Measurements from ENCODE around the gene CDCA7.
"Not testable (repeated sequence)": the region's sequence is repeated elsewhere in the genome, so short reads cannot be mapped to it uniquely, and the experiment has no call there.

The CDCA7 gene

GRCh38 chr2:173354582-173355131 lies at the start of gene CDCA7:
TSS of gene CDCA7 (plus strand) at chr2:173354872. CDS start at chr2:173354964, 92 bp downstream.
- TF ChIP-seq, protein P1, sequence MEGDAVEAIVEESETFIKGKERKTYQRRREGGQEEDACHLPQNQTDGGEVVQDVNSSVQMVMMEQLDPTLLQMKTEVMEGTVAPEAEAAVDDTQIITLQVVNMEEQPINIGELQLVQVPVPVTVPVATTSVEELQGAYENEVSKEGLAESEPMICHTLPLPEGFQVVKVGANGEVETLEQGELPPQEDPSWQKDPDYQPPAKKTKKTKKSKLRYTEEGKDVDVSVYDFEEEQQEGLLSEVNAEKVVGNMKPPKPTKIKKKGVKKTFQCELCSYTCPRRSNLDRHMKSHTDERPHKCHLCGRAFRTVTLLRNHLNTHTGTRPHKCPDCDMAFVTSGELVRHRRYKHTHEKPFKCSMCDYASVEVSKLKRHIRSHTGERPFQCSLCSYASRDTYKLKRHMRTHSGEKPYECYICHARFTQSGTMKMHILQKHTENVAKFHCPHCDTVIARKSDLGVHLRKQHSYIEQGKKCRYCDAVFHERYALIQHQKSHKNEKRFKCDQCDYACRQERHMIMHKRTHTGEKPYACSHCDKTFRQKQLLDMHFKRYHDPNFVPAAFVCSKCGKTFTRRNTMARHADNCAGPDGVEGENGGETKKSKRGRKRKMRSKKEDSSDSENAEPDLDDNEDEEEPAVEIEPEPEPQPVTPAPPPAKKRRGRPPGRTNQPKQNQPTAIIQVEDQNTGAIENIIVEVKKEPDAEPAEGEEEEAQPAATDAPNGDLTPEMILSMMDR (conservative IDR thresholded peaks at IDR 0.05; ENCODE audit: low read depth, low read length) = no peak
- H3K4me3 ChIP-seq (ENCODE audit: low read length) = peak within 1 kb of the TSS; percentile 79

DNA sequence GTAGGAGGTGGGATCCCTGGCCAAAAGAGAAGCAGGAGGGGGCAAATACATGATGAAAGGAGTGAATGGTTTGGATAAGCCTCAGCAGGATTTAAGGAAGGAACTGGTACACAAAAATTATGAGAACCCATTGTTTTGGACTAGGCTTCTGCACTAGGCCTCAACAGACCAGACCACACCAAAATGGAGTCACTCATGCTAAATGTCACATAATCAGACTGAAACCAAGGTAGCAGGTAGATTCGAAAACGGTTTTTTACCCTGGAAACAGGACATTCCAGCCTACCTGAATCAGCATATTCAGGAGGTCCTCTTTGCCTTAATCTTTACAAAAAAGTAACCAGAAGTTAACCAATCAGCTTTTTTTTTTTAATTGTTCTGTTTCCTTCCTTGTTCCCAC lies 49.4 kb upstream of the CDCA7 start:
- DNase-seq (ENCODE audit: low read depth) = no peak
- TF ChIP-seq, protein P1 (conservative IDR thresholded peaks at IDR 0.05; ENCODE audit: low read depth, low read length) = no peak
- H3K4me3 ChIP-seq (ENCODE audit: low read length) = no peak overlapping the region

More at GRCh38 chr2:173354582-173355131, at the start of gene CDCA7:
- DNase-seq (ENCODE audit: low read depth) = no peak

DNA sequence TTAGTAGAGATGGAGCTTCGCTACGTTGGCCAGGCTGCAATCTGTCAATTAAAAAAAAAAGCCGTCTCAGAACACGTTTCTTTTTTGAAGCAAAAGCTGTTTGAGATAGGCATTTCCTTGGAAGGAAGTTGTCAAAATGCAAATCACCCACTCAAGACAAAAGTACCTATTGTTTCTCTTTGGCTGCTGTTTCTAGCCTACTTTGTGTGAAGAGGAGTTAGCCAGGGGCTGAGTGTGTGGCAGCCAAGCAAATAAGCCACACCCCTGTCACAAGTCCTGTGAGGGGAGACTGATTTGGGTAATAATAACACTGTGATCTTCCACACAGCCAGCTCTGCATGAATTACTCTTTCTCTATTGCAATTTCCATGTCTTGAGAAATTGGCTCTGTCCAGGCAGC lies 47.4 kb upstream of the CDCA7 start:
- TF ChIP-seq, protein P1 (conservative IDR thresholded peaks at IDR 0.05; ENCODE audit: low read depth, low read length) = no peak
- H3K4me3 ChIP-seq (ENCODE audit: low read length) = no peak overlapping the region
- DNase-seq (ENCODE audit: low read depth) = no peak

- not testable (repeated sequence) for DNase-seq (ENCODE audit: low read depth); H3K4me3 ChIP-seq (ENCODE audit: low read length)
Measured at GRCh38 chr2:173309370-173309769, 45.3 kb upstream of the CDCA7 start.

DNA sequence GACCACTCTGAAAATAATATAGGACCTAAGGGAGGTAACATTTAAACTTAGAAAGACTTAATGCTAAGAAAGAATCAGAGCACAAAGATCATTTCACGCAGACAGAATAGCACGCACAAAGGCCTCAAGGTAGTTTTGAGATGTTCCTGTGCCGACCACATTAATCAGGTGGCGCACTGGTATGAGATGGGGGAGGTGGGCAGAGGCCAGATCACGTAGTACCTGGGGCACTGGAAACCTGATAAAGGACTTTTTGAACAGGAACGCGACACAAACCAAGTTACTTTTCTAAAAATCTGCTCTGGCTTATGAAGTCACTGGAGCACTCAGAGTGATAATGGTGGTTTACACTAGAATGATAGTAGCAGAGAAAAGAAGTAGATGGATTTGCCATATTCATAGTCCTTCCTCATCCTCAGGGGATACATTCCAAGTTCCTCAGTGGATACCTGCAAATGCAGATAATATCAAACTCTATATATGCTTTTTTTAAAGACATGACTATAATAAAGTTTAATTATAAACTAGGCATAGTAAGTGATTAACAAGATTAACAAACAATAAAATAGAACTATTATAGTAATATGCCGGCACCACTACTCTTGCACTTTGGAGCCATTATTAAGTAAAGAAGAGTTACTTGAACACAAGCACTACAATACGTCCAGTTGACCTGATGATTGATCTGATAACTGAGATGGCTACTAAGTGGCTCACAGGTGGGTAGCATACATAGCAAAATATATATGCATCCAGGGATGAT lies 42.6 kb upstream of the CDCA7 start:
- DNase-seq (ENCODE audit: low read depth) = no peak
- TF ChIP-seq, protein P1 (conservative IDR thresholded peaks at IDR 0.05; ENCODE audit: low read depth, low read length) = no peak
- no peak overlapping the region for H3K4me3 ChIP-seq (ENCODE audit: low read length)

- no peak overlapping the region for H3K4me3 ChIP-seq (ENCODE audit: low read length)
- TF ChIP-seq, protein P1 (conservative IDR thresholded peaks at IDR 0.05; ENCODE audit: low read depth, low read length) = no peak
- DNase-seq (ENCODE audit: low read depth) = no peak
Measured at GRCh38 chr2:173323371-173323770, 31.3 kb upstream of the CDCA7 start.

DNA sequence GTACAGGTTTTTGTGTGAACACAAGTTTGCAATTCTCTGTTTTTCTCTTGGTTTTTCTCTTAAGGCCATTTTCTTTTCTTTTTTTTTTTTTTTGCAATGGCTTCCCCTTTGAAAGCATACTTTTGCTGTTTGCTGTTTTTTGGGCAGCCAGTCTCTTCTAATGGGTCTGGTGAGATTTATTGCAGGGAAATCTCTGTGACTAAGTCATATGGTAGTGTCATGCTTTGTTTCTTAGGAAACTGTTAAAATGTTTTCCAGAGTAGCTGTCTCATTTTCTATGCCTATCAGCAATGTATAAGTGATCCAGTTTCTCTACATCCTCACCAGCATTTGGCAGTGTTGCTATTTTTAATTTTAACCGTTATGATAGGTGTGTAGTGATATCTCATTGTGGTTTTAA lies 27.9 kb upstream of the CDCA7 start:
- H3K4me3 ChIP-seq (ENCODE audit: low read length) = no peak overlapping the region
- no peak for DNase-seq (ENCODE audit: low read depth)
- TF ChIP-seq, protein P1 (conservative IDR thresholded peaks at IDR 0.05; ENCODE audit: low read depth, low read length) = no peak

All from retinal pigment epithelial cell (primary cell).